ENCODE data around the gene ATP11A. TPM values are rescaled to one million over a fixed set of nuclear protein-coding genes. Genes with fewer than 3 reads are reported as not detected.

ATP11A gene
- total RNA-seq, 1 experiment from 2014 or later: 41.2 TPM

DNA sequence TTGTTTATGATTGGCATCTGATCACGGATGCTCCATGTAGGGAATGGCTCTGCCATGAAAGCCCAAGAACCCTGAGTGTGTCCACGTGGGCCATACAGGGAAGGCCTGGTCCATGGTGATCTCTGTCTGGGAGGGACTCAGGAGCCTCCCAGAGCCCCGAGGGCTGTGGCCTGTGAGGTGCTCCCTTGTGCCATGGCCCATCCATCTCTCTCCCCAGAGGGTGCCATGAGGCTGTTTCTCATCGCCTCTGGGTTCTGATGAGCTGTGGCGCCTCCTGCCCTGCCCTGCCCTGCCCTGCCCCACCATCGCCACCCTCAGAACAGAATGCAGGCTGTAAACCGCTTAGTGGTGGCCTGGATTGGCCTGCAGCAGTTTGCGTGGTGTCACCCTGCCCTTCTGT lies 83.1 kb downstream of the ATP11A start:
- Mint-ChIP-seq H3K36me3 (ENCODE audit: insufficient read depth, unreplicated experiment) (peaks cover 5% of the 10 kb centered on the region), H3K27ac (ENCODE audit: low read depth, unreplicated experiment) (no peak overlapping the region), H3K27me3 (ENCODE audit: insufficient read depth, unreplicated experiment) (no peaks in the 10 kb centered on the region), H3K4me1 (ENCODE audit: insufficient read depth, unreplicated experiment) (peaks cover 11% of the 10 kb centered on the region), H3K9me3 (ENCODE audit: unreplicated experiment) (no peaks in the 10 kb centered on the region), H3K4me3 (ENCODE audit: unreplicated experiment) (no peak overlapping the region)
- no TSS peak for BruUV-seq (replicated peaks)
- no peak for DNase-seq (ENCODE audit: unreplicated experiment)
- ChIA-PET CTCF (no interaction called here), POLR2A (no interaction called here)
- intact Hi-C loops (cut with micrococcal nuclease): no loop called here
- TF ChIP-seq, protein P1, sequence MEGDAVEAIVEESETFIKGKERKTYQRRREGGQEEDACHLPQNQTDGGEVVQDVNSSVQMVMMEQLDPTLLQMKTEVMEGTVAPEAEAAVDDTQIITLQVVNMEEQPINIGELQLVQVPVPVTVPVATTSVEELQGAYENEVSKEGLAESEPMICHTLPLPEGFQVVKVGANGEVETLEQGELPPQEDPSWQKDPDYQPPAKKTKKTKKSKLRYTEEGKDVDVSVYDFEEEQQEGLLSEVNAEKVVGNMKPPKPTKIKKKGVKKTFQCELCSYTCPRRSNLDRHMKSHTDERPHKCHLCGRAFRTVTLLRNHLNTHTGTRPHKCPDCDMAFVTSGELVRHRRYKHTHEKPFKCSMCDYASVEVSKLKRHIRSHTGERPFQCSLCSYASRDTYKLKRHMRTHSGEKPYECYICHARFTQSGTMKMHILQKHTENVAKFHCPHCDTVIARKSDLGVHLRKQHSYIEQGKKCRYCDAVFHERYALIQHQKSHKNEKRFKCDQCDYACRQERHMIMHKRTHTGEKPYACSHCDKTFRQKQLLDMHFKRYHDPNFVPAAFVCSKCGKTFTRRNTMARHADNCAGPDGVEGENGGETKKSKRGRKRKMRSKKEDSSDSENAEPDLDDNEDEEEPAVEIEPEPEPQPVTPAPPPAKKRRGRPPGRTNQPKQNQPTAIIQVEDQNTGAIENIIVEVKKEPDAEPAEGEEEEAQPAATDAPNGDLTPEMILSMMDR (IDR thresholded peaks at IDR 0.05; ENCODE audit: unreplicated experiment): no peak

DNA sequence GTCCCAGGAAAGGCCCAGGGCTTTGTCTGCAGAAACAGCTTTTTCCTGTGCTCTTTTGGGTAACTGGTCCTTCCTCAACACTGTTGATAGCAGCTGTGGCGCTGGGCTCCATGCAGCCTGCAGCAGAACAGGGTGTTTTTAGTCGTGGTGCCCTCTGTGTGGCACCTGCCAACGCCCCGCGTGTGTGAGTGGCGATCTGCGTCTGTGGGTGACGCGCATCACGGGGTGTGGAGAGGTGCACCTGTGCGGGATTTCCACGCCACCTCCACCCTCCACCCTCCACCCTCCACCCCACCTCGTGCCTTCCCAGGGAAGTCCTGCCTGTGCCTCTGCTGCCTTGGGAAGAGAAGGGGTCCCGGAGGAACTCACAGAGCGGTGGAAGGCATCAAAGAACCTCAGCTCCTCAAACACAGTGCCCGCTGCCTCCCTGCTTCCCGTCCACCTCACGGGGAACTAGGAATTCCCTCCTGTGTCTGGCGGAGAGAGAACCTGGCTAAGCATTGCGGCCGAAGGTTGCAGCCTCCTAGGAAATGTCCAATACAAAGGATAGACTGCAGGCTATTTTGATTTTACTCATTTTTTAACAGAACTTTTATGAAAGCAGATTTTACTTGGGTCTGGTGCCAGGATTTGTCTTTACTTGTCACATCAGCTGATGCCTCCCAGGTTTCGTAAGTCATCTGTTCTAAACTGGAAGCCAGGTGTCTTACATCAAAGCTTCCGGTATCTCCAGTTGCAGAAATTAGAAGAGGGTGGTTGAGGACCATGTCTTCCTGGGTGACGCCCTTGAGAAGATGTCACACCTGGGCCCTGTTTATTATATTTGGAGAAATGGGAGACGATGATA lies 84.0 kb downstream of the ATP11A start:
- peaks cover 8% of the 10 kb centered on the region for H3K4me1 Mint-ChIP-seq (ENCODE audit: insufficient read depth, unreplicated experiment)
- POLR2A ChIA-PET: interaction anchor here (0.7 kb wide), 1 partner anchor 17 kb away, joined by 3 read pairs; no protein-coding TSS in a partner anchor
- BruUV-seq (replicated peaks): no TSS peak
- no peak for DNase-seq (ENCODE audit: unreplicated experiment)
- no peak overlapping the region for H3K4me3 Mint-ChIP-seq (ENCODE audit: unreplicated experiment)
- peaks cover 5% of the 10 kb centered on the region for H3K36me3 Mint-ChIP-seq (ENCODE audit: insufficient read depth, unreplicated experiment)
- H3K9me3 Mint-ChIP-seq (ENCODE audit: unreplicated experiment): no peaks in the 10 kb centered on the region
- no peaks in the 10 kb centered on the region for H3K27me3 Mint-ChIP-seq (ENCODE audit: insufficient read depth, unreplicated experiment)
- no peak overlapping the region for H3K27ac Mint-ChIP-seq (ENCODE audit: low read depth, unreplicated experiment)
- TF ChIP-seq, protein P1 (IDR thresholded peaks at IDR 0.05; ENCODE audit: unreplicated experiment): no peak
- CTCF ChIA-PET: interaction anchor here (0.6 kb wide), 1 partner anchor 189 kb away, joined by 5 read pairs; no protein-coding TSS in a partner anchor
- intact Hi-C loops (cut with micrococcal nuclease): no loop called here

DNA sequence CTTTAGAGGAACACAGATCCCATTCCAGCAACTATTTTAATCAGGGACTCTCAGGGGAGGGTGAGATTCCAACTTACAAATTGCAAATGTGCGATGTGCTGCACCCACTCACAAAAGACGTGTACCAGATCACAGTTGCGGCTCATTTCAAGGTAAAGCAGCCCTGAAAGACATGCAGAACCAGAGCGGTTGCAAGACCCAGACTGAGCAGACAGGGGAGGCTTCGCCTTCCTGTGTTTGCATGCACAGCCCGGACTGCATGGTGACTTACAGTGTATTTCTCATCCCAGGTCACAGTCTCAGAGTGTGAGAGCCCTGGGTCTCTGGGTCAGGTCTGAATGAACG lies 84.6 kb downstream of the ATP11A start:
- Mint-ChIP-seq H3K27ac (ENCODE audit: low read depth, unreplicated experiment) (no peak overlapping the region), H3K36me3 (ENCODE audit: insufficient read depth, unreplicated experiment) (peaks cover 5% of the 10 kb centered on the region), H3K9me3 (ENCODE audit: unreplicated experiment) (no peaks in the 10 kb centered on the region), H3K4me3 (ENCODE audit: unreplicated experiment) (no peak overlapping the region), H3K4me1 (ENCODE audit: insufficient read depth, unreplicated experiment) (peaks cover 2% of the 10 kb centered on the region), H3K27me3 (ENCODE audit: insufficient read depth, unreplicated experiment) (no peaks in the 10 kb centered on the region)
- CTCF ChIA-PET: interaction anchor here (0.6 kb wide), 1 partner anchor 188 kb away, joined by 5 read pairs; no protein-coding TSS in a partner anchor
- TF ChIP-seq, protein P1 (IDR thresholded peaks at IDR 0.05; ENCODE audit: unreplicated experiment): no peak
- POLR2A ChIA-PET: interaction anchor here (0.7 kb wide), 1 partner anchor 17 kb away, joined by 3 read pairs; no protein-coding TSS in a partner anchor
- no peak for DNase-seq (ENCODE audit: unreplicated experiment)
- intact Hi-C loops (cut with micrococcal nuclease): no loop called here
- no TSS peak for BruUV-seq (replicated peaks)

DNA sequence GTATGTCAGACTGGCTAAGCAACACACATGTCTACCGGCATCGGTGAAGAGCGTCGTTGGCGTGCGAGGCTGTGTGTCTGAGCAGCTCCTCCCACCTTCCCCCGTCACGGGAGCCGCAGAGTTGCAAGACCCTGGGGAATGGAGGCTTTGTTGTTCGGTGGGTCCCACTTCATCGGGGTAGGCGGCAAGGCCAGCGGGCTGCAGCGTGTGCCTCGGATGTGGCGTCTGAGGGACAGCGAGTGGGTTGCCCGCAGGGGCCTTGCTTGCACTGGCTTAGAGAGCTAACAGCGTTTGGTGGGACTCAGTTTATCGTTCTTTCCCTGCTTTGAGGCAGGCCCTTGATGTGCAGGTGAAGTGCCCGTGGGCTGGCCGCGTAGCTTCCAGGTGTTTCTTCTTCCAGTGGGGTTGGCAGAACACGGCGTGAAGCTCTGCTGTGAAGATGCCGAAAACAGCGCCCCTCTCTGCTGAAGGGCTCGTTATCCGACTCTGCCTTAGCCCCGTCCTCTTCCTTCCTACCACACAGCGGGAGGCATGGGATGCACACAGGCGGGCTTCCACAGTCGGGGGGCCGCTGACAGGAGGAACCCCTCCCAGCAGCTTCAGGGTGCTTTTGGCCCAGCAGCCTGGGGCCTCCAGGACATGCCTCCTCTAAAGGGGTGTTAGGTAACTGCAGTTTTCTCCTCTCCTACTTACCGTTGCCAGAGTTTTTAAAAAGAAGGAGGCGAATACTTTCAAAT lies 85.2 kb downstream of the ATP11A start:
- no TSS peak for BruUV-seq (replicated peaks)

More for the DNA sequence above, 85.2 kb downstream of the ATP11A start:
- Mint-ChIP-seq H3K36me3 (ENCODE audit: insufficient read depth, unreplicated experiment) (peaks cover 3% of the 10 kb centered on the region), H3K9me3 (ENCODE audit: unreplicated experiment) (no peaks in the 10 kb centered on the region), H3K27me3 (ENCODE audit: insufficient read depth, unreplicated experiment) (no peaks in the 10 kb centered on the region), H3K4me3 (ENCODE audit: unreplicated experiment) (no peak overlapping the region), H3K4me1 (ENCODE audit: insufficient read depth, unreplicated experiment) (no peaks in the 10 kb centered on the region), H3K27ac (ENCODE audit: low read depth, unreplicated experiment) (no peak overlapping the region)
- POLR2A ChIA-PET: no interaction called here
- intact Hi-C loops (cut with micrococcal nuclease): no loop called here
- no peak for DNase-seq (ENCODE audit: unreplicated experiment)
- CTCF ChIA-PET: interaction anchor here (0.6 kb wide), 1 partner anchor 188 kb away, joined by 5 read pairs; no protein-coding TSS in a partner anchor
- TF ChIP-seq, protein P1 (IDR thresholded peaks at IDR 0.05; ENCODE audit: unreplicated experiment): no peak

Data from MCF 10A (cell line).